ENCODE results near the gene AJAP1.

GRCh38 chr1:4708840-4709507, 54.6 kb downstream of the AJAP1 start:
- TF ChIP-seq YY1 (IDR thresholded peaks at IDR 0.05; ENCODE audit: insufficient read depth, insufficient read length) = no peak
- no peak for TF ChIP-seq SUZ12 (IDR thresholded peaks at IDR 0.05; ENCODE audit: extremely low read depth, insufficient read depth, insufficient read length)

Measured in NT2/D1 (cell line).